Neural crest cell (in vitro differentiated cells): ENCODE measurements around the gene MIX23. TPM values are rescaled to one million over a fixed set of nuclear protein-coding genes. Genes with fewer than 3 reads are reported as not detected.
"Not testable (repeated sequence)": the region's sequence is repeated elsewhere in the genome, so short reads cannot be mapped to it uniquely, and the experiment has no call there.

Source experiments
- DNase-seq: peaks from one replicate; pipeline ENCODE4 v3.0.0; 2021; ENCODE audit warnings: low read depth, mixed read lengths, low spot score
- H3K27ac Mint-ChIP-seq: one replicate; pipeline ENCODE4 v1.8.0; 2021; ENCODE audit warnings: mild to moderate bottlenecking, mixed read lengths; ENCODE audit not compliant: unreplicated experiment
- H3K27me3 Mint-ChIP-seq: 2 replicates; pipeline ENCODE4 v1.8.0; 2021; ENCODE audit warnings: low read depth, mild to moderate bottlenecking, mixed read lengths
- H3K36me3 Mint-ChIP-seq: 2 replicates; pipeline ENCODE4 v1.8.0; 2021; ENCODE audit warnings: low read depth, mild to moderate bottlenecking, mixed read lengths
- H3K4me1 Mint-ChIP-seq: 2 replicates; pipeline ENCODE4 v1.8.0; 2021; ENCODE audit warnings: mixed read lengths
- H3K4me3 Mint-ChIP-seq: one replicate; pipeline ENCODE4 v1.8.0; 2021; ENCODE audit warnings: mild to moderate bottlenecking, mixed read lengths
- H3K9me3 Mint-ChIP-seq: 2 replicates; pipeline ENCODE4 v1.8.0; 2021; ENCODE audit warnings: mixed read lengths
- CTCF ChIP-seq: fragments of 200-600 bp; sonication (generic); conservative IDR thresholded peaks from 2 replicates; pipeline ENCODE4 v1.5.0; 2021; ENCODE audit warnings: antibody characterized with exemption, mild to moderate bottlenecking
- total RNA-seq: library from RNA; stranded (reverse); gene quantifications from 2 replicates; pipeline ENCODE4 v1.2.1, GENCODE V29; 2021

The MIX23 gene
- total RNA-seq, 1 donor from 2014 or later, result 52.5 TPM

GRCh38 chr3:122387709-122388108 is 4.7 kb upstream of the MIX23 start:
- Mint-ChIP-seq H3K4me1 (peaks cover 18% of the 10 kb centered on the region), H3K27me3 (no peaks in the 10 kb centered on the region), H3K36me3 (no peaks in the 10 kb centered on the region), H3K27ac (no peak overlapping the region), H3K9me3 (no peaks in the 10 kb centered on the region), H3K4me3 (no peak overlapping the region)
- no peak for TF ChIP-seq CTCF
- DNase-seq, result no peak

- Mint-ChIP-seq H3K36me3 (no peaks in the 10 kb centered on the region), H3K27ac (peak within 1 kb of the TSS; percentile 96), H3K27me3 (no peaks in the 10 kb centered on the region), H3K4me1 (peaks cover 31% of the 10 kb centered on the region), H3K4me3 (peak within 1 kb of the TSS; percentile 98), H3K9me3 (no peaks in the 10 kb centered on the region)
- TF ChIP-seq CTCF, result peak; percentile 70
- DNase-seq, result peak; percentile 89
These were observed 1.0 kb upstream of the MIX23 start, which contains the start of gene FAM162A for GRCh38 chr3:122383771-122384697. Gene FAM162A, plus strand, starts transcription at chr3:122384182. Its CDS starts 84 bp downstream, at chr3:122384266.

GRCh38 chr3:122377975-122378374 is 5.1 kb downstream of the MIX23 start:
- no peak for DNase-seq
- no peak overlapping the region for H3K27ac Mint-ChIP-seq

GRCh38 chr3:122374034-122374433 is 9.0 kb downstream of the MIX23 start:
- no peak overlapping the region for H3K27ac Mint-ChIP-seq
- H3K4me1 Mint-ChIP-seq, result no peaks in the 10 kb centered on the region
- no peaks in the 10 kb centered on the region for H3K36me3 Mint-ChIP-seq
- no peaks in the 10 kb centered on the region for H3K9me3 Mint-ChIP-seq
- no peak for TF ChIP-seq CTCF
- no peaks in the 10 kb centered on the region for H3K27me3 Mint-ChIP-seq
- no peak for DNase-seq
- H3K4me3 Mint-ChIP-seq, result no peak overlapping the region

More at GRCh38 chr3:122377975-122378374, 5.1 kb downstream of the MIX23 start:
- TF ChIP-seq CTCF, result no peak
- Mint-ChIP-seq H3K4me1 (peaks cover 15% of the 10 kb centered on the region), H3K4me3 (no peak overlapping the region), H3K36me3 (no peaks in the 10 kb centered on the region), H3K27me3 (no peaks in the 10 kb centered on the region), H3K9me3 (no peaks in the 10 kb centered on the region)

GRCh38 chr3:122366379-122366749 is 16.7 kb downstream of the MIX23 start:
- Mint-ChIP-seq H3K36me3 (no peaks in the 10 kb centered on the region), H3K9me3 (no peaks in the 10 kb centered on the region), H3K27me3 (no peaks in the 10 kb centered on the region), H3K4me3 (no peak overlapping the region), H3K4me1 (no peaks in the 10 kb centered on the region), H3K27ac (no peak overlapping the region)
- no peak for TF ChIP-seq CTCF
- DNase-seq, result no peak

GRCh38 chr3:122365582-122366378 is 17.3 kb downstream of the MIX23 start:
- H3K4me1 Mint-ChIP-seq, H3K27ac Mint-ChIP-seq: not testable (repeated sequence)

More at GRCh38 chr3:122365582-122366378, 17.3 kb downstream of the MIX23 start:
- not testable (repeated sequence) for H3K27me3 Mint-ChIP-seq, DNase-seq, H3K9me3 Mint-ChIP-seq, H3K36me3 Mint-ChIP-seq, H3K4me3 Mint-ChIP-seq
